Measurements from ENCODE around the gene ZNF75A.
"Not testable (repeated sequence)": the region's sequence is repeated elsewhere in the genome, so short reads cannot be mapped to it uniquely, and the experiment has no call there.

ZNF75A gene

GRCh38 chr16:3305109-3306068, at the start of gene ZNF75A, which contains the start of gene TIGD7:
Gene ZNF75A (plus strand): TSS chr16:3305497. CDS start chr16:3308429, 2,932 bp downstream.
Gene TIGD7 (minus strand): TSS chr16:3305430. CDS start chr16:3300614, 4,816 bp downstream.
- Histone ChIP-seq H3K4me3 (ENCODE audit: low read length) (peak within 1 kb of the TSS; percentile 97), H3K9ac (ENCODE audit: low read length) (peak within 1 kb of the TSS; percentile 84), H3K27me3 (ENCODE audit: control insufficient read depth, insufficient read depth, low read length) (no peaks in the 10 kb centered on the region), H3K27ac (ENCODE audit: low read depth, low read length) (peak within 1 kb of the TSS; percentile 96), H3K4me1 (ENCODE audit: control insufficient read depth, insufficient read depth, low read length) (peaks cover 7% of the 10 kb centered on the region), H3K36me3 (ENCODE audit: control insufficient read depth, insufficient read depth, low read length) (peaks cover 15% of the 10 kb centered on the region)

GRCh38 chr16:3256146-3256865, 49.0 kb upstream of the ZNF75A start, which contains the start of gene MEFV:
Gene MEFV (minus strand): TSS chr16:3256633. CDS start chr16:3256587, 46 bp downstream.
- Histone ChIP-seq H3K4me3 (ENCODE audit: low read length) (no peak within 1 kb of the TSS), H3K9ac (ENCODE audit: low read length) (no peak within 1 kb of the TSS), H3K4me1 (ENCODE audit: control insufficient read depth, insufficient read depth, low read length) (no peaks in the 10 kb centered on the region)

GRCh38 chr16:3256866-3257465, 48.3 kb upstream of the ZNF75A start:
- Histone ChIP-seq H3K4me1 (ENCODE audit: control insufficient read depth, insufficient read depth, low read length) (no peaks in the 10 kb centered on the region), H3K27ac (ENCODE audit: low read depth, low read length) (no peak overlapping the region), H3K4me3 (ENCODE audit: low read length) (no peak overlapping the region)

More at GRCh38 chr16:3256146-3256865, 49.0 kb upstream of the ZNF75A start, which contains the start of gene MEFV:
- Histone ChIP-seq H3K27me3 (ENCODE audit: control insufficient read depth, insufficient read depth, low read length) (no peaks in the 10 kb centered on the region), H3K36me3 (ENCODE audit: control insufficient read depth, insufficient read depth, low read length) (no peaks in the 10 kb centered on the region), H3K27ac (ENCODE audit: low read depth, low read length) (no peak within 1 kb of the TSS)

GRCh38 chr16:3259836-3260235, 45.5 kb upstream of the ZNF75A start:
- Histone ChIP-seq H3K27me3 (ENCODE audit: control insufficient read depth, insufficient read depth, low read length) (no peaks in the 10 kb centered on the region), H3K4me1 (ENCODE audit: control insufficient read depth, insufficient read depth, low read length) (peaks cover under 1% of the 10 kb centered on the region), H3K9ac (ENCODE audit: low read length) (no peak overlapping the region), H3K27ac (ENCODE audit: low read depth, low read length) (no peak overlapping the region), H3K36me3 (ENCODE audit: control insufficient read depth, insufficient read depth, low read length) (no peaks in the 10 kb centered on the region), H3K4me3 (ENCODE audit: low read length) (no peak overlapping the region)

More at GRCh38 chr16:3256866-3257465, 48.3 kb upstream of the ZNF75A start:
- Histone ChIP-seq H3K27me3 (ENCODE audit: control insufficient read depth, insufficient read depth, low read length) (no peaks in the 10 kb centered on the region), H3K9ac (ENCODE audit: low read length) (no peak overlapping the region), H3K36me3 (ENCODE audit: control insufficient read depth, insufficient read depth, low read length) (no peaks in the 10 kb centered on the region)

GRCh38 chr16:3262517-3262916, 42.8 kb upstream of the ZNF75A start:
- Histone ChIP-seq H3K4me1 (ENCODE audit: control insufficient read depth, insufficient read depth, low read length) (peaks cover 3% of the 10 kb centered on the region), H3K9ac (ENCODE audit: low read length) (no peak overlapping the region), H3K4me3 (ENCODE audit: low read length) (no peak overlapping the region), H3K27me3 (ENCODE audit: control insufficient read depth, insufficient read depth, low read length) (no peaks in the 10 kb centered on the region), H3K36me3 (ENCODE audit: control insufficient read depth, insufficient read depth, low read length) (no peaks in the 10 kb centered on the region), H3K27ac (ENCODE audit: low read depth, low read length) (no peak overlapping the region)

- peak overlapping the region; percentile 85 for H3K9ac ChIP-seq (ENCODE audit: low read length)
- H3K4me3 ChIP-seq (ENCODE audit: low read length): peak overlapping the region; percentile 86
- peak overlapping the region; percentile 97 for H3K27ac ChIP-seq (ENCODE audit: low read depth, low read length)
- no peaks in the 10 kb centered on the region for H3K27me3 ChIP-seq (ENCODE audit: control insufficient read depth, insufficient read depth, low read length)
- peaks cover 3% of the 10 kb centered on the region for H3K4me1 ChIP-seq (ENCODE audit: control insufficient read depth, insufficient read depth, low read length)
- peaks cover 3% of the 10 kb centered on the region for H3K36me3 ChIP-seq (ENCODE audit: control insufficient read depth, insufficient read depth, low read length)
Measured at GRCh38 chr16:3264137-3265036, 40.9 kb upstream of the ZNF75A start.

GRCh38 chr16:3266873-3267537, 38.3 kb upstream of the ZNF75A start:
- Histone ChIP-seq H3K9ac (ENCODE audit: low read length) (no peak overlapping the region), H3K27me3 (ENCODE audit: control insufficient read depth, insufficient read depth, low read length) (no peaks in the 10 kb centered on the region), H3K27ac (ENCODE audit: low read depth, low read length) (no peak overlapping the region), H3K36me3 (ENCODE audit: control insufficient read depth, insufficient read depth, low read length) (peaks cover 3% of the 10 kb centered on the region), H3K4me3 (ENCODE audit: low read length) (no peak overlapping the region), H3K4me1 (ENCODE audit: control insufficient read depth, insufficient read depth, low read length) (peaks cover 3% of the 10 kb centered on the region)

- Histone ChIP-seq H3K36me3 (ENCODE audit: control insufficient read depth, insufficient read depth, low read length) (peaks cover 3% of the 10 kb centered on the region), H3K27me3 (ENCODE audit: control insufficient read depth, insufficient read depth, low read length) (no peaks in the 10 kb centered on the region), H3K27ac (ENCODE audit: low read depth, low read length) (no peak overlapping the region), H3K9ac (ENCODE audit: low read length) (no peak overlapping the region), H3K4me1 (ENCODE audit: control insufficient read depth, insufficient read depth, low read length) (peaks cover 3% of the 10 kb centered on the region), H3K4me3 (ENCODE audit: low read length) (no peak overlapping the region)
Measured at GRCh38 chr16:3268294-3268693, 37.0 kb upstream of the ZNF75A start.

- not testable (repeated sequence) for H3K27me3 ChIP-seq (ENCODE audit: control insufficient read depth, insufficient read depth, low read length); H3K27ac ChIP-seq (ENCODE audit: low read depth, low read length); H3K9ac ChIP-seq (ENCODE audit: low read length); H3K4me1 ChIP-seq (ENCODE audit: control insufficient read depth, insufficient read depth, low read length); H3K36me3 ChIP-seq (ENCODE audit: control insufficient read depth, insufficient read depth, low read length); H3K4me3 ChIP-seq (ENCODE audit: low read length)
Measured at GRCh38 chr16:3270718-3271117, 34.6 kb upstream of the ZNF75A start.

- H3K27me3 ChIP-seq (ENCODE audit: control insufficient read depth, insufficient read depth, low read length): not testable (repeated sequence)
Measured at GRCh38 chr16:3271281-3271680, 34.0 kb upstream of the ZNF75A start.

GRCh38 chr16:3274490-3274889, 30.8 kb upstream of the ZNF75A start:
- H3K36me3 ChIP-seq (ENCODE audit: control insufficient read depth, insufficient read depth, low read length): no peaks in the 10 kb centered on the region
- H3K27me3 ChIP-seq (ENCODE audit: control insufficient read depth, insufficient read depth, low read length): no peaks in the 10 kb centered on the region
- no peaks in the 10 kb centered on the region for H3K4me1 ChIP-seq (ENCODE audit: control insufficient read depth, insufficient read depth, low read length)
- no peak overlapping the region for H3K4me3 ChIP-seq (ENCODE audit: low read length)
- no peak overlapping the region for H3K9ac ChIP-seq (ENCODE audit: low read length)
- no peak overlapping the region for H3K27ac ChIP-seq (ENCODE audit: low read depth, low read length)

More at GRCh38 chr16:3271281-3271680, 34.0 kb upstream of the ZNF75A start:
- H3K36me3 ChIP-seq (ENCODE audit: control insufficient read depth, insufficient read depth, low read length); H3K27ac ChIP-seq (ENCODE audit: low read depth, low read length); H3K4me3 ChIP-seq (ENCODE audit: low read length); H3K4me1 ChIP-seq (ENCODE audit: control insufficient read depth, insufficient read depth, low read length); H3K9ac ChIP-seq (ENCODE audit: low read length): not testable (repeated sequence)

All from rectal smooth muscle tissue (tissue), 1 donor.